Hepatocyte (in vitro differentiated cells): Measurements from ENCODE around the gene MARK1. TPM values are rescaled to one million over a fixed set of nuclear protein-coding genes. Genes with fewer than 3 reads are reported as not detected.

Experiments
- DNase-seq: peaks from one replicate; pipeline ENCODE4 v3.0.0-alpha.2; 2016; ENCODE audit warnings: low spot score
- H2AFZ ChIP-seq: fragments of 200-600 bp; sonication (generic); 2 replicates; pipeline ENCODE4 v1.6.0; 2016; ENCODE audit warnings: antibody characterized with exemption, mild to moderate bottlenecking
- H3K27ac ChIP-seq: fragments of 200-600 bp; sonication (generic); 2 replicates; pipeline ENCODE4 v1.5.1; 2016; ENCODE audit warnings: mild to moderate bottlenecking
- H3K27me3 ChIP-seq: fragments of 200-600 bp; sonication (generic); 2 replicates; pipeline ENCODE4 v1.6.1; 2016
- H3K36me3 ChIP-seq: fragments of 200-600 bp; sonication (generic); replicated peaks from 2 replicates; pipeline ENCODE4 v1.5.1; 2016; ENCODE audit warnings: low read depth; ENCODE audit not compliant: insufficient read depth
- H3K4me1 ChIP-seq: fragments of 200-600 bp; sonication (generic); 2 replicates; pipeline ENCODE4 v1.5.1; 2016; ENCODE audit warnings: mild to moderate bottlenecking, moderate library complexity; ENCODE audit not compliant: insufficient read depth
- H3K4me2 ChIP-seq: fragments of 200-600 bp; sonication (generic); 2 replicates; pipeline ENCODE4 v1.6.0; 2016
- H3K4me3 ChIP-seq: fragments of 200-600 bp; sonication (generic); 2 replicates; pipeline ENCODE4 v1.5.1; 2016; ENCODE audit warnings: mild to moderate bottlenecking
- H3K79me2 ChIP-seq: fragments of 200-600 bp; sonication (generic); 2 replicates; pipeline ENCODE4 v1.6.0; 2017; ENCODE audit warnings: mild to moderate bottlenecking
- H3K9me2 ChIP-seq: fragments of 200-600 bp; sonication (generic); replicated peaks from 2 replicates; pipeline ENCODE4 v1.6.0; 2017; ENCODE audit warnings: mild to moderate bottlenecking; ENCODE audit not compliant: insufficient read depth
- H3K9me3 ChIP-seq: fragments of 200-600 bp; sonication (generic); 2 replicates; pipeline ENCODE4 v1.5.1; 2016; ENCODE audit warnings: low read depth, mild to moderate bottlenecking
- H4K20me1 ChIP-seq: fragments of 200-600 bp; sonication (generic); 2 replicates; pipeline ENCODE4 v1.6.0; 2016; ENCODE audit warnings: mild to moderate bottlenecking; ENCODE audit not compliant: insufficient read depth, poor library complexity, severe bottlenecking
- EZH2 ChIP-seq: fragments of 200-600 bp; sonication (generic); IDR thresholded peaks from 2 replicates; pipeline ENCODE4 v1.6.1; 2016; ENCODE audit warnings: antibody characterized with exemption, mild to moderate bottlenecking, borderline replicate concordance
- EZH2phosphoT487 ChIP-seq: fragments of 200-600 bp; sonication (generic); IDR thresholded peaks from one replicate; pipeline ENCODE4 v1.6.1; 2018; ENCODE audit warnings: antibody characterized with exemption, mild to moderate bottlenecking, low read depth, moderate library complexity; ENCODE audit not compliant: unreplicated experiment, severe bottlenecking
- WGBS: methylation state at CpG from one replicate; pipeline ENCODE4 v1.1.6; 2016; ENCODE audit warnings: low lambda C conversion rate; ENCODE audit errors: missing lambda C conversion rate; 5-methylcytosine and 5-hydroxymethylcytosine counted together
- polyA plus RNA-seq: library from polyadenylated mRNA; unstranded; fragments of >200 nt; fragmentation: Nextera tagmentation; extraction: Ambion mirVana; gene quantifications from 2 replicates; pipeline ENCODE4 v1.2.1, GENCODE V29; 2016
- total RNA-seq: library from RNA; depleted of rRNA; stranded (reverse); fragments of >200 nt; gene quantifications from 2 replicates; pipeline ENCODE4 v1.2.3, GENCODE V29; 2014
- TF ChIP-seq, protein P1 (sequence below): fragments of 200-600 bp; sonication (generic); IDR thresholded peaks from 2 replicates; pipeline ENCODE4 v1.5.1; 2016; ENCODE audit warnings: antibody characterized with exemption, mild to moderate bottlenecking; ENCODE audit not compliant: poor library complexity

Gene MARK1
- total and polyA plus RNA-seq, 2 experiments from 2014 or later = 1.9 to 7.1 TPM

DNA sequence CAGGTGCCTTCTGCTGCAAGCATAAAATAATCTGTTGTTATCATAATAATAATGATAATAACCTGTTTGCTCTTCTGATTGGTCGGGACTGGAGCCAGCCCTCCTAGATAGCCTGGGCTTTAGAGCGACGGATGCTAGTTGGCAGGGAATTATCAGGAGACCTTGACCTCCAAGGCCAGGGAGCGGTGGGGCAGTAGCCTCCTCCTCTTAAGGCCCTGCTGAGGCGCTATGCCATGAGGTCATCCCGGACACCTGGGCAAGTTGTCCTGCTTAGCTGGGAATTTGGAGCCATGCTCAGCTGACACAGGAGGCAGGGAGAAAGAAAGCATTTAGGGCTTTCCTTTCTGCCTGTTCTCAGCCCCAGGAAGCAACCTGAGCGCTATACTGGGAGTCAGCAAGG, 177.8 kb downstream of the MARK1 start:
- 80% methylated on average over 7 of the region's 7 CpGs for WGBS
- no peaks in the 10 kb centered on the region for H3K9me2 ChIP-seq
- no peaks in the 10 kb centered on the region for H3K4me1 ChIP-seq
- no peaks in the 10 kb centered on the region for H4K20me1 ChIP-seq
- H3K36me3 ChIP-seq = no peaks in the 10 kb centered on the region
- DNase-seq = no peak
- no peak overlapping the region for H2AFZ ChIP-seq
- no peak overlapping the region for H3K4me3 ChIP-seq
- no peak for TF ChIP-seq EZH2phosphoT487
- TF ChIP-seq, protein P1, sequence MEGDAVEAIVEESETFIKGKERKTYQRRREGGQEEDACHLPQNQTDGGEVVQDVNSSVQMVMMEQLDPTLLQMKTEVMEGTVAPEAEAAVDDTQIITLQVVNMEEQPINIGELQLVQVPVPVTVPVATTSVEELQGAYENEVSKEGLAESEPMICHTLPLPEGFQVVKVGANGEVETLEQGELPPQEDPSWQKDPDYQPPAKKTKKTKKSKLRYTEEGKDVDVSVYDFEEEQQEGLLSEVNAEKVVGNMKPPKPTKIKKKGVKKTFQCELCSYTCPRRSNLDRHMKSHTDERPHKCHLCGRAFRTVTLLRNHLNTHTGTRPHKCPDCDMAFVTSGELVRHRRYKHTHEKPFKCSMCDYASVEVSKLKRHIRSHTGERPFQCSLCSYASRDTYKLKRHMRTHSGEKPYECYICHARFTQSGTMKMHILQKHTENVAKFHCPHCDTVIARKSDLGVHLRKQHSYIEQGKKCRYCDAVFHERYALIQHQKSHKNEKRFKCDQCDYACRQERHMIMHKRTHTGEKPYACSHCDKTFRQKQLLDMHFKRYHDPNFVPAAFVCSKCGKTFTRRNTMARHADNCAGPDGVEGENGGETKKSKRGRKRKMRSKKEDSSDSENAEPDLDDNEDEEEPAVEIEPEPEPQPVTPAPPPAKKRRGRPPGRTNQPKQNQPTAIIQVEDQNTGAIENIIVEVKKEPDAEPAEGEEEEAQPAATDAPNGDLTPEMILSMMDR = no peak
- TF ChIP-seq EZH2 = no peak
- no peaks in the 10 kb centered on the region for H3K79me2 ChIP-seq
- H3K27me3 ChIP-seq = no peaks in the 10 kb centered on the region
- no peak overlapping the region for H3K27ac ChIP-seq
- H3K4me2 ChIP-seq = no peak overlapping the region
- H3K9me3 ChIP-seq = no peaks in the 10 kb centered on the region

DNA sequence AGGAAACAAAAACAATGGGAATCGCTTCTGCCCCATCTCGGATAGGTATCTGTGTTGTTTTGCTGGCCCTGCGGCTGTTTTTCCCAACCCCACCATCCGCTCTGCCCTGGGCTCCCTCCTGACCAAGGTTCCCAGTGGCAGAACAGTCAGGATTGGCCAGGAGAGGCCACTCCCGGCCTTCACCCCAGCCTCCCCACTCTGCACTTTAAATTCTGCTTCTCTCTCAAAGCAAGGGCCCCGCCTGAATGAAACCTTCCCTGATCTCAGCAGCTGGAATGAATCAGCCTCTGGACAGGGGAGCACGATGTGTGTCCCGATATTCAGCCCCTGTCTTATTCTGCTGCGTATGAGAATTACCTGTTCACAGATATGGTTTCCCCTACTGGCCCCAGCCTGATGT, 178.5 kb downstream of the MARK1 start:
- Histone ChIP-seq H3K27ac (no peak overlapping the region), H3K9me2 (no peaks in the 10 kb centered on the region)
- no peak for DNase-seq

DNA sequence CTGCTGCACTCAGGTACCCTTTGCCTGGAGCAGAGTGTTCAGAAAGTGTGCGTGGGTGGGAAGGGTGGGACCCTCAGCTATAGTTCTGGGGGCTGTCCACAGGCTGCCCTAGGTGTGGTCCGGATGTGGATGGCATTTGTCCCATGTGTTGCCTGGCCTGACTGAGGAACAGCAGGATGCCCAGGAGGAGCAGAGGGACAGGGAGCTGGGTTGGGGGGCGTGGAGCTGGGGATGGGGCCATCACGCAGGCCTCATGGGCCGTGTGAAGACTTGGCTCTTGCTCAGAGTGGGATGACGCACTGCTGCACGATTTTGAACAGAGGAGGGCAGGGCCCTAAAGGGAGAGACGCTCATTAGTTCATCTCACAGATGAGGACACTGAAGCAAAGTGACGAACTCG, 179.2 kb downstream of the MARK1 start:
- Histone ChIP-seq H3K36me3 (no peaks in the 10 kb centered on the region), H2AFZ (no peak overlapping the region), H3K79me2 (no peaks in the 10 kb centered on the region), H3K27me3 (no peaks in the 10 kb centered on the region), H3K27ac (no peak overlapping the region), H3K4me3 (no peak overlapping the region), H3K4me2 (no peak overlapping the region), H4K20me1 (no peaks in the 10 kb centered on the region), H3K9me2 (no peaks in the 10 kb centered on the region), H3K9me3 (no peaks in the 10 kb centered on the region), H3K4me1 (no peaks in the 10 kb centered on the region)
- DNase-seq = no peak
- no peak for TF ChIP-seq EZH2
- TF ChIP-seq, protein P1 = no peak
- no peak for TF ChIP-seq EZH2phosphoT487
- 91% methylated on average over 7 of the region's 10 CpGs for WGBS

More for the DNA sequence above, 178.5 kb downstream of the MARK1 start:
- Histone ChIP-seq H3K4me2 (no peak overlapping the region), H3K4me1 (no peaks in the 10 kb centered on the region), H4K20me1 (no peaks in the 10 kb centered on the region), H3K9me3 (no peaks in the 10 kb centered on the region), H3K4me3 (no peak overlapping the region), H3K27me3 (no peaks in the 10 kb centered on the region), H3K79me2 (no peaks in the 10 kb centered on the region), H2AFZ (no peak overlapping the region), H3K36me3 (no peaks in the 10 kb centered on the region)
- 80% methylated on average over 9 of the region's 9 CpGs for WGBS
- no peak for TF ChIP-seq EZH2phosphoT487
- no peak for TF ChIP-seq EZH2
- TF ChIP-seq, protein P1 = no peak

DNA sequence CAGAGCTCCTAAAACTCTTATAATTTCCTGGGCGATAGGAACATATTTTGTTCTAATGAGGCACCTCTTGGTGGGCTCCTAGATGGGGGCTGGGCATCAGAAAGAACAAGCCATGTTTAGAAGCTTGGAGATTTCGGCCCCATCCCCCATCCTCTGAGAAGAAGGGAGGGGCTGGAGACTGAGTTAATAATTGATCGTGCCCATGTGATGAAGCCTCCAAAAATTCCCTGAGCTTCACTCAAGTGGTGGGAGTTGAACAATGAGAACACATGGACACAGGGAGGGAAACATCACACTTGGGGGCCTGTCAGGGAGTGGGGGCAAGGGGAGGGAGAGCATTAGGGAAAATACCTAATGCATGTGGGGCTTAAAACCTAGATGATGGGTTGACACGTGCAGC, 180.3 kb downstream of the MARK1 start:
- H3K9me2 ChIP-seq = no peaks in the 10 kb centered on the region
- WGBS = 86% methylated on average over 4 of the region's 4 CpGs

More for the DNA sequence above, 180.3 kb downstream of the MARK1 start:
- Histone ChIP-seq H3K4me1 (no peaks in the 10 kb centered on the region), H3K27ac (no peak overlapping the region), H3K9me3 (no peaks in the 10 kb centered on the region), H4K20me1 (no peaks in the 10 kb centered on the region), H3K4me2 (no peak overlapping the region), H3K36me3 (no peaks in the 10 kb centered on the region), H3K4me3 (no peak overlapping the region), H2AFZ (no peak overlapping the region), H3K27me3 (no peaks in the 10 kb centered on the region), H3K79me2 (no peaks in the 10 kb centered on the region)
- DNase-seq = no peak
- TF ChIP-seq, protein P1 = no peak
- TF ChIP-seq EZH2 (no peak), EZH2phosphoT487 (no peak)
